SK-N-SH treated with all-trans-retinoic acid at 6 μM for 48 hours (cell line): Measurements from ENCODE around the gene CALU.

Experiments used
- ATAC-seq: fragments of 200-7000 bp; cut with Tn5 transposase; 3 replicates; pipeline ENCODE4 v1.9.1; 2020; ENCODE audit warnings: mild to moderate bottlenecking, moderate library complexity
- ARNTL ChIP-seq: fragments of 450-650 bp; formaldehyde crosslinking; IDR thresholded peaks from 2 replicates; pipeline ENCODE4 v1.5.0; 2020; ENCODE audit warnings: low read depth, mild to moderate bottlenecking, moderate library complexity, borderline replicate concordance
- ESRRG ChIP-seq: fragments of 250-450 bp; sonication (Bioruptor Pico); IDR thresholded peaks from 2 replicates; pipeline ENCODE4 v1.6.1; 2021; ENCODE audit warnings: mild to moderate bottlenecking
- ISL1 ChIP-seq: fragments of 250-450 bp; sonication (Bioruptor Pico); IDR thresholded peaks from 2 replicates; pipeline ENCODE4 v2.1.2; 2022; ENCODE audit warnings: mild to moderate bottlenecking, moderate library complexity
- OSR1 ChIP-seq: fragments of 250-450 bp; sonication (Bioruptor Pico); IDR thresholded peaks from 2 replicates; pipeline ENCODE4 v1.8.0; 2022; ENCODE audit warnings: moderate library complexity, mild to moderate bottlenecking, inconsistent platforms
- PATZ1 ChIP-seq: fragments of 250-450 bp; sonication (Bioruptor Pico); IDR thresholded peaks from 2 replicates; pipeline ENCODE4 v1.8.0; 2020; ENCODE audit warnings: mild to moderate bottlenecking, moderate library complexity, borderline replicate concordance
- PPARA ChIP-seq: fragments of 250-450 bp; sonication (Bioruptor Pico); IDR thresholded peaks from 2 replicates; pipeline ENCODE4 v1.5.0; 2020; ENCODE audit warnings: mild to moderate bottlenecking, borderline replicate concordance
- RARB ChIP-seq: fragments of 250-450 bp; sonication (Bioruptor Pico); IDR thresholded peaks from 2 replicates; pipeline ENCODE4 v1.8.0; 2021; ENCODE audit warnings: mild to moderate bottlenecking, moderate library complexity
- TCF4 ChIP-seq: fragments of 250-450 bp; sonication (Bioruptor Pico); IDR thresholded peaks from 2 replicates; pipeline ENCODE4 v1.8.0; 2021; ENCODE audit warnings: mild to moderate bottlenecking, moderate library complexity, borderline replicate concordance
- TOX ChIP-seq: fragments of 250-450 bp; sonication (Bioruptor Pico); IDR thresholded peaks from 2 replicates; pipeline ENCODE4 v1.8.0; 2021; ENCODE audit warnings: mild to moderate bottlenecking, moderate library complexity, borderline replicate concordance
- TSHZ2 ChIP-seq: fragments of 250-450 bp; sonication (Bioruptor Pico); IDR thresholded peaks from 2 replicates; pipeline ENCODE4 v1.5.0; 2020; ENCODE audit warnings: mild to moderate bottlenecking, moderate library complexity
- ZFP3 ChIP-seq: fragments of 250-450 bp; sonication (Bioruptor Pico); IDR thresholded peaks from 2 replicates; pipeline ENCODE4 v1.5.0; 2020; ENCODE audit warnings: mild to moderate bottlenecking, moderate library complexity
- ZFP30 ChIP-seq: fragments of 450-650 bp; formaldehyde crosslinking; IDR thresholded peaks from 2 replicates; pipeline ENCODE4 v1.5.0; 2022; ENCODE audit warnings: mild to moderate bottlenecking, moderate library complexity
- ZNF565 ChIP-seq: fragments of 450-650 bp; formaldehyde crosslinking; conservative IDR thresholded peaks from 2 replicates; pipeline ENCODE4 v1.5.0; 2020; ENCODE audit warnings: low read depth, mild to moderate bottlenecking, moderate library complexity
- ZNF70 ChIP-seq: fragments of 450-650 bp; formaldehyde crosslinking; IDR thresholded peaks from 2 replicates; pipeline ENCODE4 v1.5.0; 2020; ENCODE audit warnings: mild to moderate bottlenecking, moderate library complexity
- TF ChIP-seq, protein P1 (sequence below): fragments of 250-450 bp; sonication (Bioruptor Pico); IDR thresholded peaks from 2 replicates; pipeline ENCODE4 v1.5.1; 2020; ENCODE audit warnings: low read depth, mild to moderate bottlenecking, moderate library complexity
- TF ChIP-seq, protein P2 (sequence below): fragments of 250-450 bp; sonication (Bioruptor Pico); IDR thresholded peaks from 2 replicates; pipeline ENCODE4 v1.8.0; 2021; ENCODE audit warnings: low read depth, mild to moderate bottlenecking, moderate library complexity, borderline replicate concordance

Gene CALU

GRCh38 chr7:128752251-128752650 is 13.1 kb downstream of the CALU start (continued):
- no peak for TF ChIP-seq ZFP30 (CRISPR knock-in tag)
- TF ChIP-seq, protein P1, sequence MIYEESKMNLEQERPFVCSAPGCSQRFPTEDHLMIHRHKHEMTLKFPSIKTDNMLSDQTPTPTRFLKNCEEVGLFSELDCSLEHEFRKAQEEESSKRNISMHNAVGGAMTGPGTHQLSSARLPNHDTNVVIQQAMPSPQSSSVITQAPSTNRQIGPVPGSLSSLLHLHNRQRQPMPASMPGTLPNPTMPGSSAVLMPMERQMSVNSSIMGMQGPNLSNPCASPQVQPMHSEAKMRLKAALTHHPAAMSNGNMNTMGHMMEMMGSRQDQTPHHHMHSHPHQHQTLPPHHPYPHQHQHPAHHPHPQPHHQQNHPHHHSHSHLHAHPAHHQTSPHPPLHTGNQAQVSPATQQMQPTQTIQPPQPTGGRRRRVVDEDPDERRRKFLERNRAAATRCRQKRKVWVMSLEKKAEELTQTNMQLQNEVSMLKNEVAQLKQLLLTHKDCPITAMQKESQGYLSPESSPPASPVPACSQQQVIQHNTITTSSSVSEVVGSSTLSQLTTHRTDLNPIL, result no peak
- TF ChIP-seq ISL1 (CRISPR knock-in tag), result no peak

DNA sequence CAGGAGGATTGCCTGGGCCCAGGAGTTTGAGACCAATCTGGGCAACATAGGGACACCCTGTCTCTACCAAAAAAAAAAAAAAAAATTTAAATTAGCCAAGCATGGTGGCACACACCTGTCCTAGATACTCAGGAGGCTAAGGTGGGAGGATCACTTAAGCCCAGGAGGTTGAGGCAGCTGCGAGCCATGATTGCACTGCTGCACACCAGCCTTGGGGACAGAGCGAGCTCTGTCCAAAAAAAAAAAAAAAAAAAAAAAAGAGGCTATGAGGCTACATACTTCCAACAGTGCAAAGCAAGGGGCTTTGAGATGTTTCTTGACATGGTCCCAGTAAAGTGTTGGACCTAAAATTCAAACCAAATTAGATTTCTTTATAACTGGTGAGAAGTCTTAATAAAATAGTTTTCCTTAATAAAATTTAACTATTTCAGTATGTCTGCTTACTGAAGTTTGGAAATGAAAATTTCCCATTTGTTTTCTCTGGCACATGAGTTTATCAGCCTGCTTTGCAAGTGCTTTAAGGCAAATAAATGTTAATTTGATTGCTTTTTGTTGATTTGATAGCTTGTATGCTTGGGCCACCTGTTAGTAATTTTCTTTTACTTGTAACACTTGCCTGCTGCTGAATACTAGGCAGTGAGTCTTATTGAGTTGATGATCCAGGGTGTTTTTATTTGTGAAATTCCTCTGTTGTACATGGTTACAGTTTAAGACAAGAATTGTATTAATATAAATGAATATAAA is 16.1 kb downstream of the CALU start:
- TF ChIP-seq TCF4 (CRISPR knock-in tag) (peak; percentile 64; the same call in 1 of the 2 replicates), TOX (CRISPR knock-in tag) (no peak)
- ATAC-seq, result peak; percentile 14; the same call in 2 of the 3 replicates

DNA sequence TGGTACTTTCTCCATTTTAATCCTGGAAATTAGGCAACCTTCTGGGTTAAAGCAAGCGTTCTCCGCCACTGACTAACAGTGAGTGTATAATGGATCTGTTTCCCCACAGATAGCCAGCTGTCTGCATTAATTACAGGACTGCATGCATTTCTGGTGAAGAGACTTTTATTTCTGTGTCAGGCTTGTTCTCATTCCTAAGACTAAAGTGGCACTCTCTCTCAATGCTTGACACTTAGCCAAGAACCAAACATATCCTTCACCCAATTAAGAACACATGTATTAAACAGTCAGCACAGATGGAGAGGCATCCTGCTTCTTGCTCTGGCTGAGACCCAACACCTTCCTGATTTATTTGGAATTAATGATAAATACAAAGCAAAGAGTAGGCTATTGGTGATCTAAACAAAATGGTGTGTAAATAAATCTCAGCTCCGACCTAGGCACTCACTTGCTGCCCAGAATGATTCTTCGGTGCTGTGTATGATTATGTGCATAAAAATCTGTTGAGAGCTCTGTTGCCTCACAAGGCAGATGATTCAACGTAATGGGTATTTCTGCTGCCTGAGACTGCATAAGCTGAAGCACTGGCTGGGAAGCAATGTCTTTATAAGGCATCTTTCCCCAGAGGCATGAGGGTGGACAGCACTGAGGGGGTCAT is 16.8 kb downstream of the CALU start:
- ATAC-seq, result peak; percentile 90

DNA sequence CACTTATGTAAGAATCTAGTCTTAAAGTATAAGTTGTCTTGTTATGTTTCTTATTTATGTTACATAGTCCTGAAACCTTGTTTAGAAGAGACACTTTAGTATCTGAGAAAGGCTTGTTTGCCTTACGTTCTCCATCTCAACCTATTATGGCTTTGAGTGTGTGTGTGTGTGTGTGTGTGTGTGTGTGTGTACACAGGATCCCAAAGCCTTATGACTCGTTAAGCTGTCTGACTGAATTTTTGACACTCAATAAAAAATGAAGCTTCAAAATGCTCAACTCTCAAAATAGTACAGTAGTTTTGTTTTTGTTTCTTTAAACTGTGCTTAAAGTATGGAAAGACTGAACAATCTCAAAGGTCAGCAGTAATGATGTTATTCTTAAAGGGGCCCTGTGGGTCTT is 18.0 kb downstream of the CALU start:
- TF ChIP-seq TSHZ2 (CRISPR knock-in tag) (no peak), ZFP3 (CRISPR knock-in tag) (no peak), ZNF70 (CRISPR knock-in tag) (no peak), ARNTL (CRISPR knock-in tag) (no peak), OSR1 (no peak), ISL1 (CRISPR knock-in tag) (no peak), TOX (CRISPR knock-in tag) (no peak)
- TF ChIP-seq, protein P2, sequence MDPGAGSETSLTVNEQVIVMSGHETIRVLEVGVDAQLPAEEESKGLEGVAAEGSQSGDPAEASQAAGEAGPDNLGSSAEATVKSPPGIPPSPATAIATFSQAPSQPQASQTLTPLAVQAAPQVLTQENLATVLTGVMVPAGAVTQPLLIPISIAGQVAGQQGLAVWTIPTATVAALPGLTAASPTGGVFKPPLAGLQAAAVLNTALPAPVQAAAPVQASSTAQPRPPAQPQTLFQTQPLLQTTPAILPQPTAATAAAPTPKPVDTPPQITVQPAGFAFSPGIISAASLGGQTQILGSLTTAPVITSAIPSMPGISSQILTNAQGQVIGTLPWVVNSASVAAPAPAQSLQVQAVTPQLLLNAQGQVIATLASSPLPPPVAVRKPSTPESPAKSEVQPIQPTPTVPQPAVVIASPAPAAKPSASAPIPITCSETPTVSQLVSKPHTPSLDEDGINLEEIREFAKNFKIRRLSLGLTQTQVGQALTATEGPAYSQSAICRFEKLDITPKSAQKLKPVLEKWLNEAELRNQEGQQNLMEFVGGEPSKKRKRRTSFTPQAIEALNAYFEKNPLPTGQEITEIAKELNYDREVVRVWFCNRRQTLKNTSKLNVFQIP (CRISPR knock-in tag), result no peak
- ATAC-seq, result no peak

More for the DNA sequence above, 16.8 kb downstream of the CALU start:
- TF ChIP-seq PPARA, result no peak
- TF ChIP-seq OSR1, result no peak
- TF ChIP-seq, protein P2 (CRISPR knock-in tag), result peak; percentile 74; the same call in 1 of the 2 replicates
- TF ChIP-seq RARB (CRISPR knock-in tag), result no peak
- no peak for TF ChIP-seq ZNF565 (CRISPR knock-in tag)
- 0 out of 2 replicates have a peak, but pooled peaks have one; percentile 32 for TF ChIP-seq TCF4 (CRISPR knock-in tag)
- TF ChIP-seq ESRRG (CRISPR knock-in tag), result no peak
- peak; percentile 38; the same call in 1 of the 2 replicates for TF ChIP-seq PATZ1 (CRISPR knock-in tag)
- peak; percentile 81 for TF ChIP-seq ISL1 (CRISPR knock-in tag)
- no peak for TF ChIP-seq ARNTL (CRISPR knock-in tag)
